Measurements from ENCODE around the gene STYXL1.

DNA sequence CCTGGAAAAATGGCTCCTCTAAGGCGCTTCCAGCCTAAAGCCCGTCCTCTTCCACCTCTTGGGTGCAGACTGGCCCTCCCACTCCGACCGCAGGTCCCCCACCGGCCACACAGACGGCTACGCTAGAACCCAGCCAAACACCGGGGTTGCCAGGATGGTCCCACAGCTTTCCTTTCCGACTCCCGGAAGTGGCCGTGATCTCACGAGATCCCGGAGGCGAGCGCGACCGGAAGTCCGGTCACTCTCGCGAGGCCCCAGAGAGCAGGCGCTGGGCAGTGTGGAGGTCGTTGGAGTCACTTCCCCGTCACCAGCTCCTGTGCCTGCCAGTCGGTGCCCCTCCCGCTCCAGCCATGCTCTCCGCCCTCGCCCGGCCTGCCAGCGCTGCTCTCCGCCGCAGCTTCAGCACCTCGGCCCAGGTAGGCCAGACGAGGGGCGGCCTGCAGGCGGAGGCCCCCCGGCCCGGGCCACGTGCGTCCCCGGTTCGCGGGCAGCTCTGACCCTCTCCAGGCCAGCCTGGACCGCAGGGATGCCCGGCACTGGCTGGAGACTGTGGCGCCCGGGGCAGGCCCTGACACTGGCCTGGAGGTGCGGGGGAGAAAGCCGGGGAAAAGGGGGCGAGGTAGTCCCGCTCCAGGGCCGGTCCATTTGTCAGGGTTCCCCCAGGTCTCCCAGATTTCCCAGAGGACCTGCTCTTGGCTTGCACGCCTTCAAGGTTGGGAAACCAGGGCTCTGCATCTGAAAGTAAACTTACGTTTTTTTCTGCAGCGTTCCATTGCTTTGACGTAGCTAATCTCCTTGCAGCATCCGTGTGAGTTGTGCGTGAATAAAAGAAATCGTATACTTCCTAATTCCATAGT, at the start of gene STYXL1, which contains the start of gene MDH2:
- no peak for TF ChIP-seq CTCF (conservative IDR thresholded peaks at IDR 0.05; ENCODE audit: low read depth in 2 of 2)
- TF ChIP-seq EZH2 (IDR thresholded peaks at IDR 0.05; ENCODE audit: low read depth, unreplicated experiment): no peak
- no peak for TF ChIP-seq EZH2phosphoT487 (IDR thresholded peaks at IDR 0.05; ENCODE audit: unreplicated experiment)
- TF ChIP-seq JUNB (IDR thresholded peaks at IDR 0.05; ENCODE audit: unreplicated experiment): no peak
- TF ChIP-seq POLR2AphosphoS5 (IDR thresholded peaks at IDR 0.05; ENCODE audit: low read depth): peak; percentile 97
- TF ChIP-seq REST (IDR thresholded peaks at IDR 0.05; ENCODE audit: unreplicated experiment): no peak
- peak; percentile 73 for TF ChIP-seq CREB1 (CRISPR knock-in tag; IDR thresholded peaks at IDR 0.05; ENCODE audit: low read depth)
- no peak for TF ChIP-seq ZNF331 (CRISPR knock-in tag; IDR thresholded peaks at IDR 0.05; ENCODE audit: low read depth)
- no peak for TF ChIP-seq STAT1 (IDR thresholded peaks at IDR 0.05; ENCODE audit: unreplicated experiment)
- TF ChIP-seq ETS1 (IDR thresholded peaks at IDR 0.05): peak; percentile 89

Measured in GM23338 (cell line).